ENCODE measurements around the gene PEDS1. TPM values are rescaled to one million over a fixed set of nuclear protein-coding genes. Genes with fewer than 3 reads are reported as not detected.
A peak's percentile ranks its signal among the peaks of the same experiment; 100 is the strongest.

The PEDS1 gene
- total and polyA plus RNA-seq, 2 of the 13 experiments (the other 11 are each of a cell fraction or from before 2014, with no cell fraction given): 30.5 to 93.9 TPM

GRCh38 chr20:50112512-50113419 lies 40.8 kb downstream of the PEDS1 start, which contains the start of gene UBE2V1 (continued):
- TF ChIP-seq ATF2 (CRISPR knock-in tag; IDR thresholded peaks at IDR 0.05): peak; percentile 14; the same call in 1 of the 2 replicates
- TF ChIP-seq HMGA1 (CRISPR knock-in tag; conservative IDR thresholded peaks at IDR 0.05): no peak
- TF ChIP-seq ARHGAP35 (CRISPR knock-in tag; IDR thresholded peaks at IDR 0.05; ENCODE audit: borderline replicate concordance): 0 out of 2 replicates have a peak, but pooled peaks have one; percentile 25
- peak; percentile 85 to 89 for TF ChIP-seq POLR2A (IDR thresholded peaks at IDR 0.05; ENCODE audit: insufficient read depth in 1 of 2, low read depth in 2 of 2, low read length in 2 of 2)
- peak; percentile 95 for TF ChIP-seq NFKB2 (CRISPR knock-in tag; IDR thresholded peaks at IDR 0.05; ENCODE audit: borderline replicate concordance)
- TF ChIP-seq ZBTB34 (CRISPR knock-in tag; IDR thresholded peaks at IDR 0.05): peak; percentile 50; the same call in 1 of the 2 replicates
- peak; percentile 91 for TF ChIP-seq ARID4A (CRISPR knock-in tag; IDR thresholded peaks at IDR 0.05; ENCODE audit: borderline replicate concordance)
- peak; percentile 95 for TF ChIP-seq ZNF160 (CRISPR knock-in tag; IDR thresholded peaks at IDR 0.05)
- peak; percentile 61; the same call in 1 of the 2 replicates for TF ChIP-seq NFATC3 (CRISPR knock-in tag; IDR thresholded peaks at IDR 0.05)
- no peak; the same call in 1 of the 2 replicates for TF ChIP-seq ZNF362 (CRISPR knock-in tag; IDR thresholded peaks at IDR 0.05; ENCODE audit: borderline replicate concordance)
- TF ChIP-seq ZNF530 (CRISPR knock-in tag; IDR thresholded peaks at IDR 0.05; ENCODE audit: low read depth): 0 out of 2 replicates have a peak, but pooled peaks have one; percentile 6
- TF ChIP-seq HDAC2 (CRISPR knock-in tag; IDR thresholded peaks at IDR 0.05): 0 out of 2 replicates have a peak, but pooled peaks have one; percentile 39
- TF ChIP-seq ZNF441 (CRISPR knock-in tag; IDR thresholded peaks at IDR 0.05; ENCODE audit: borderline replicate concordance): peak; percentile 61; the same call in 1 of the 2 replicates
- no peak for TF ChIP-seq ZMYM2 (CRISPR knock-in tag; IDR thresholded peaks at IDR 0.05)
- no peak; the same call in 1 of the 2 replicates for TF ChIP-seq KAT2B (IDR thresholded peaks at IDR 0.05; ENCODE audit: borderline replicate concordance, low read depth, low read length)
- TF ChIP-seq CEBPZ (IDR thresholded peaks at IDR 0.05; ENCODE audit: low read length): no peak

Measured in HepG2 (cell line).